Activated gamma-delta T cell (primary cell): Measurements from ENCODE around the gene GTPBP1.

ENCODE experiments used
- DNase-seq: peaks from one replicate; lab custom pipeline; 2025; lab: John Stamatoyannopoulos, UW

Gene GTPBP1

DNA sequence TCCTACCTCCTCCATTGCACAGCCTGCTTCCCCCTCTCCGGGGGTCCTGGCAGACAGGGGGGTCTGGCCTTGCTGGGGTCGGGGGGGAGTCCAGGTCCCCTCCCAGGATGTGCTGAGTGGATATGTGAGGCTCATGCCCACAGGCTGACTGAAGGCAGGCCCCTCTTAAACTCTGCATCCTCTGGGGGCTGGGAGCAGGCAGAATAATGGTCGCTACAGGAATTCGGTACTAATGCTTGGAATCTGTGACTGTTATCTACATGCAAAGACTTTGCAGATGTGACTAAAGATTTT, 51.7 kb downstream of the GTPBP1 start:
- no peak for DNase-seq

DNA sequence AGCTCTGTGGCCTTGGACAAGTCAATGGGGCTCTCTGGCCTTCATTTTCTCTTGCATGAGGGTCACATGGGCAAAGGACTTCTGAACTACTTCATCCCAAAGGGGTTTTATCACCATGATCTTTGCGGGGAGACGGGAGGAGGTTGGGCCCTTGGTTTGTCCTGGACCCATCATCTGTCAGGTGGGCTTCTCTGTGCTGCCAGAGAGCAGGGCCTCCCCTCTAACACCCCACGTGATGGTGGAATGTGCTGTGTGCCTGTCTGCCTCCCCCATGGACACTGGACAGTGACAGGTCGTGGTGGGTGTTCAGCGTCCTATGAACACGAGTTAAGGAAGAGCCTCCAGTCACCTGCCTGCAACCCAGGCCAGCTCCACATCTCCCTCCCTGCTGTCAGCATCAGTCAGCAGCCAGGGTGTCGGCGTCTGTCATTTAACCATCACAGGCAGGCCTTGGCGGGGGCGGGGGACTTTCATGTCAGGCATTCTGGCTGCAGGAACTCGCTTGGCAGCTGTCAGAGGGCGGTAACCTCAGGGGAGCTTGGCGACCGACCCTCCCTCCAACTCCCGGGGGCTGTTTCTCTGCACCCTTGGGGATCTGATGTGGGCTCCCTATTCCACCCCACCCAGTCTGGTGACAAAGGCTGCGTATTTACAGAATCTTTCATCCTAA, 52.7 kb downstream of the GTPBP1 start:
- no peak for DNase-seq

DNA sequence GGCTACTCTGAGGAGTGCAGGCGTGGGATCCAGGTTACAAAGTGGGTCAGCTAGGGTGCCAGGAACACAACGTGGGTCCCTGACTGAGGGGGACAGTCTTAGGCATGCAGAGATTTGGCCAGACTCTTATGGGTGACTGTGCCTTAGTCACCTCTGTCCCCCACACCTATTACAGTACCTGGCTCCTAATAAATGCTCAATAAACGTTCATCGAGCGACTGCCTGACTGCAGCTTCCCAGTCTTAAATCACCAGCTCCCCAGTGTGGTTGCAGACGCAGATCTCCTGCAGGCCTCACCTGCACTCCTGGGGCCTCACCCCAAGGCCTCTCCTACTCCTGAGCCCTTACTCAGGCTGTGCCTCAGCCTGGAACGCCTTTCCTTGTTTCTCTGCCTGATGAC, 53.3 kb downstream of the GTPBP1 start:
- no peak for DNase-seq

DNA sequence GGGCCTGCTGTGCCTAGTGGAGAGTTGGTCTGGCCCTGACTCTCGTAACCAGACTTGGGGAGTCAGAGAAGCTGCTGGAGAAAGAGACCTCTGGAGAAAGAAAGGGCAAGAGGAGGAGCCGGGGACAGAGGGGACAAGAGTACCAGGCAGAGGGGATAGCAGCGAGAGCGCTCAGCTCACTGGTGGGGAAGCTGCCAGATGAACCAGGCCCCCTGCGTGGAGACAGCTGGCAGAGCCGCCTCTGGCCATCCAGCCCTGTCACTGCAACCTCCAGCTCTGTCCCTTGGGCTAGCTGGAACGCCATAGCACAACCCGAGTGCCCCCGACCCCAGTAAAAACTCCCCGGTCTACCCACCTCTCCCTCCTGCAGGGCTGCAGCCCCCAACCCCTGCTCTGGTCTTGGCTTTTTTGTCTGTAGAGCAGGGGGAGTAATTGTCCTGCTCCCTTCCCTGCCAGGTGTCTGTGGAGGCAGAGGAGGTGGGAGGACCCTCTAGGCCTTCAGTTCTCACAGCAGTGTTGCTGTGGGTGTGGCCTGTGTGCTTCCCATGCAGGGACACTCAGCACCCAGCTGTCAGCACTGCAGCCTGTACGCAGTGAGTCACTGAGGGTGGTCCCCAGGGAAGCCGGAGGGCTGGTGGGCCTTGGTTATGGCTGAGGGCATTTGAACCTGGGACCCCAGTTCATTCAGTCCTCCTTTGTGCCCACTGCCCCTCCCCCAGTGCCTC, 54.9 kb downstream of the GTPBP1 start:
- no peak for DNase-seq

DNA sequence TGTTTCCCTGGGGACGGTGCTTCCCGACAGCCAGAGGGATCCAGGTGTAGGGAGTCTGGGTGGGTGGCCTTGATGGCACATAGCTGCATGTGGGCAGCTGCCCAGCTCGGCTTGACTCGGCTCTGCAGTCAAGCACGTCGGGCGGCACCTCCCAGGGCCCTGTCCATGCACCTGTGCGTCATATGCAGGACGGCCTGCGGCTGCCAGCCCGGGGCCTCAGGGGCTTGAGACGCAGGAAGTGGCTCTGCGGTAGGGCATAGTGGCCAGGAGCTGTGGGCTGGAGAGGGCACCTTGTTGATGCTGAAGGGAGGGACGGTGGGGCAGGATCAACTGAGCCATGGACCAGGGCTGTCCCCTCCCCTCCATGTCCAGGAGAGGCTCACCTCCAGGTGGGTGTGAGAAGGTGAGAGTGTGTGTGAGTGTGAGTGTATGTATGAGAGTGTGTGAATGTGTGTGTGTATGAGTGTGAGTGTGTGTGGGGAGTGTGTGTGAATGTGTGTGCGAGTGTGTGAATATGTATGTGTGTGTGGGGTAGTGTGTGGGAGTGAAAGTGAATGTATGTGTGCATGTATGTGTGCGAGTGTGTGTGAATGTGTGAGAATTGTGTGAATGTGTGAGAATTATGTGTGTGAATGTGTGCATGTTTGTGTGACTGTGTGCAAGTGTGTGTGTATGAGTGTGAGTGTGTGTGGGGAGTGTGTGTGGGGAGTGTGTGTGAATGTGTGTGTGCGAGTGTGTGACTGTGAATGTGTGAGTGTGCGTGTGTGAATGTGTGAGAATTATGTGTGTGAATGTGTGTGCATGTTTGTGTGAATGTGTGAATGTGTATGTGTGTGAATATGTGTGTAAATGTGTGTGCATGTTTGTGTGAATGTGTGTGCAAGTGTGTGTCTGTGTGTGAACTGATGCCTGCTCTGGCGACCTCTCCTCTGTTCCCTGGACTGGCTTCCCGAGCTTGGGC, 55.7 kb downstream of the GTPBP1 start:
- no peak for DNase-seq

DNA sequence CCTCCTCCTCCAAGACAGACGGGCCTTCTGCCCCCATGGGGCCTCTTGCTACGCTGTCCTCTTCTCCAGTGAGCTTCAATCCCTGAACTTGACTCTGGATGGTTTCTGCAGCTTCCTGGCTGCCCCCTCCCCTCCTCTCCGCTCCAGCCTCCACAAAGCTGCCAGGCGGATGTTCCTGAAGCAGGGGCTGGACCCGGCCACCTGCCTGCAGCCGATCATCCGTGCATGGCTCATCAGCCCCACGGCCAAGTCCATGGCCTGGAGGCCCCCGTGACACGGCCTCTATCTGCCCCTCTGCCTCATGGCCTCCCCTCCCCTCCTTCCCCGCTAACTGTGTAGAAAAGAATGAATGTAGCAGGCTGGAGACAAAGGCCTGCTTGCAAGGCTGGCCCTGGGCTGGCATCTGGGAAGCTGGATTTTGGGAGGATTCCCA, 56.8 kb downstream of the GTPBP1 start:
- DNase-seq = no peak

DNA sequence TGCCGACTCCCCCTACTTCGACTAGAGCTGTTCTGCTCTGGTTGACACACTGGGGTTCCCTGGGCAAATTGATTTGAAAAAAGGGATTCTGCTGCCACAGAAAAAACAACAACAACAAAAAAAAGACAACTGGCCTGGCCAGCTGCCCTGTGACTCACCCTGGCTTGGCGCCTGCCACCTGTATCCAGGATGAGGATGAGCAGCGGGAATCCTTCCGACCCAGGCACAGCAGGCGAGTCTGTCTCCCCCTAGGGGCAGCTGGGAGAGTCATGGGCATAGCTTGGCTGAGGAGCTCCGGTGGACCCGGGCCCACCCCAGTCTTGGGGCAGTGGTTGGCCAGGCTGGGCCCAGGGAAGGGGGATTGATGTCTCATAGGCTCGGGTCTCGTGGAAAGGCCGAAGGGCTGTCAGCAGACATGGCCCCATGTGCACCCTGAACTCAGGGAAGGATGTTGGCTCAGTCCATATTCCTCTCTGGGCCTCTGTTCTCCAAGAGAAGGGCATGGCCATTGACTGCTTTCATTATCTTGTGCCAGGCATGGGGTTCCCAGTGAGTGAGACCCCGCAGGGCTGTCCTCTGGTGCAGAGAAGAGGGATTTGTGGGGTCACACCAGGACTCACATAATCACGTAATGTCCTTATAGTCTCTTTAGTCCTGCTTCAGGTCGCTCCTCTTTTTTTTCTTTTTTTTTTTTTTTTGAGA, 60.5 kb downstream of the GTPBP1 start:
- no peak for DNase-seq

DNA sequence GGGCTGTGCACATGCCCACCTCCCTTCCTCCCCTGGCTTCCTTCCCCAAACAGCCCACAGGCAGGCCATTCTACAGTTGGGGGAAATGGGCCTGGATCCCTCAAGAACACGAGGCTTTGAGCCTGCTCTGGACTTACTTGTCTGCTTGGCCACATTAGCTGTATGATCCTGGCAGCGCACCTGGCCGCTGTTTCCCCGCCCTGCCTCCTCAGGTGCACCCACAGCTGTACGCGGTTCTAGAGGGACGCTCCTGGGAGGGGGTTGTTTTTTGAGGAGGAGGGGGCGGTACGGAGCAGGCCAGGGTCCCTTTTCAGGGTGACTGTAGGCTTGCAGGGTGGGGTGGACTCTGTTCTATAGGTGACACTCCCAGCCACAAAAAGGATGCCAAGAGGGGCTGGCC, 61.6 kb downstream of the GTPBP1 start:
- DNase-seq = no peak

DNA sequence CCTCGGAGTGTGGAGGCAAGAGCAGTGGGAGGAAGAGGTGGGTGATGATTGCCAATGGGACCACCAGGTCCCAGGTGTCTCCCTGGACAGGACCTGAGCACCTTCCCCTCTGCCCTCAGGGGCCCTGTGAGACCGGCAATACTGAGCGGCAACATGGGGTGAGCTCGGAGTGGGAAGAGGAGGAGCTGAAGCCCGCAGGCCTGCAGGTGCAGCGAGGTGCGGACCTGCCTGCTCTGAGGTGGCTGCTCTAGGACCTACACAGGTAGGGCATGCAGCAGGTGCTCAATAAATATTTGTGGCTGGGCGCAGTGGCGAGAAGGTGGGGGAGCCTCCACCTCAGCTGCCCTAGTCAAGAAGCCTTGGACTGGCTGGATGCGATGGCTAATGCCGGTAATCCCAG, 62.3 kb downstream of the GTPBP1 start:
- DNase-seq = no peak

DNA sequence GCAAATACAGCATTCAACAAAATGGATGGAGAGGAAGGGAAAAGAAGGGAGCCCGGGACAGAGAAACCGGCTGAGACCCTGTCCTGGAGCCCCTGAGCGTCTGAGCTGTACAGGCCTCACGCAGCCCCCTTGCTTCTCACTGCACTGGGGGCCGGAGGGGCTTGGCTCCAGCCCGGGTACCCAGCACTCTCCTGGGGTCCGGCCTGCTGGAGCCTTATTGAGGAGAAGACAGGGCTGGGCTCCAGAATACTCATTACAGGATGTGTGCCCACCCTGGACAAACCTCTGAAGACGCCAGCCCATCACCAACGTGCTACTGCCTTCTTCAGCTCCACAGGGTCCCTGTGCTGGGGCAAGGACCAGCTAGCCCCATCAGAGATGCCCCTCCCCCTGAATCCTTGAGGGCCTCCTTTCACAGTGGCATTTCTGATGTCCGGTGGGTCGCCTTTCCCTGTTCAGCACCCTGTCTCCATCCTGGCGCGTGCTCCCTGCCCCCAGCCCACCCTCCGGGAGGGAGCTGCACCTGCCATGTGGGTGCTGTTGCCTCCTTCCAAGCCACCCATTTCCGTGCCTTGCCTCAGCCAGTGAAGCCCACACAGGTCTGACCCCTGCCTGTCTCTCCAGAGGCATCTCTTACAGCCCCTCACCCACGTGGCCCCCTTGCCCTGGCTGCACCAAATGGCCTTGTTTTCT, 64.7 kb downstream of the GTPBP1 start:
- DNase-seq = no peak

DNA sequence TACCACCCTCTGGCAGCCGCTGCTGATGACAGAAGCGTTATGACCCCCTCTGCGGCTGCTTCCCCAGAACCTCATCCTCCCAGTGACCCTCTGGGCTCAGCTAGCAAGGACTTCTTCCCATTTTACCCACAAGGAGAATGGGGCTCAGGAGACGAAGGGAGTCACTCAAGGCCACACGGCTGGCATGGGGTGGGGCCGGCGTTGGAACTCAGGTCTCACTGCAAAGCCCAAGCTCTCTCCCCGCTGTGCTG, 66.8 kb downstream of the GTPBP1 start:
- DNase-seq = no peak

DNA sequence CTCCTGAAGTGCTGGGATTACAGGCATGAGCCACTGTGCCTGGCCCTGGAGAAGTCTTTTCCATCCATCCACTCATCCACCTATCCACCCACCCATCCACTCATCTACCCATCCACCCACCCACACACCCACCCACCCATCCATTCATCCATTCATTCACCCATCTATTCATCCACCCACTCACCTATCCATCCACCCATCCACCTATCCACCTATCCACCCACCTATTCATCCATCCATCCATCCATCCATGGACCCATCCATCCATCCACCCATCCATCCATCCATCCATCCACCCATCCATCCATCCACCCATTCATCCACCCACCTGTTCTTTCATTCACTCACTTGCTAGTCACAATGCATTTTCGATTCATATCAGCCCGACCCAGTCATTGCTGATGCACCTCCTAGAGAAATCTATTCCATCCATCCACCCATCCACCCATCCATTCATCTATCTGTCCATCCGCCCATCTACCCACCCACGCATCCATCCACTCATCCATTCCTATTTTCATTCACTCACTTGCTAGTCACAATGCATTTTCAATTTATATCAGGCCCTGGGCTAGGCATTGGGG, 67.7 kb downstream of the GTPBP1 start:
- no peak for DNase-seq

DNA sequence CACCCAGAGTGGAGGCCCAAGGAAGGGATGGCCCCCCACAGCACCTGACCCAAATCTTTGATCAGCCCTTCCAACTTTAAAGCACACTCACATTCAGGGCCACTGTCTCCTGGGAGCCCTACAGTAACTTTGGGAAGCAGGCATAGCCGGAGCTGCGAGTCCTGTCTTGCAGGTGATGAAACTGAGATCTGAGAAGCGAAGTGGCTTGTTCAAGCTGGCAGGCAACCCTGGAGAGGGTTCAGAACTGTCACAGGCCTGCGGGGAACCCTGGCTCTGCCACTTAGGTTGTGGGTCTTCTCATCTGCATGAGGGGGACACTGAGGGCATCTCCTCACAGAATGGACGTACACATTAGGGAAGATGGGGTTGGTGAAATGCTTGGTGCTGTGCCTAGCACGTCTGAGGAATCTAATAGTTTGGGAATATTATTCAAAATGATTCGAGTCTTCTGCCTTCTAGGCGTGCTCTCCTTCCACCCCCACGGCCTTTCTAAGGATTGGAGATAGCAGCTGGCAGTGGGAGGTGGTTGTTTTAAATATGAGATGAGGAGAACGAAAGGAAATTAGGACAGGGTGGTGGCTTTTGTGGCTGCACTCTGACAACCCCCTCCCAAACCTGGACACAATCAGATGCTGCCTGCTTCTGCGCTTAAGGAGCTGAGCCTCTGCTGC, 68.9 kb downstream of the GTPBP1 start:
- DNase-seq = no peak

DNA sequence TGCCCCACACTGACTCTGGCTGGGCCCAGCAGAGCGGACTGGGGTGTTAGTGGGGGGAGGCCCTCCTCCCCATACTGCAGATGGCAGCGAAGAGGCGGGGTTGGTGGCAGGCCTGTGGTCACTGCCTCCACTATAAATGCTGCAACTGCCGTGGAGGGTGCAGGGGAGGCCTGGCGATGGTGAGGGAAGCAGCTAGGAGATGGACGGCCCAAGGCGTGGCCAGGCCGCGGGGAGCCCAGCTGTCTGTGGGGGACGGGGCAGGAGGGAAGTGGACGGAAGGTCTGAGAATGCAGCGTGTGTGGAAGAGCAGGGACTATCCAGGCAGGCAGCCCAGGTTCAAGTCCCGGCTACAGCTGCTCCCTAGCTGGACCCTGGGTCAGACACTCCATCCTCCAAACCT, 69.9 kb downstream of the GTPBP1 start:
- DNase-seq = no peak

DNA sequence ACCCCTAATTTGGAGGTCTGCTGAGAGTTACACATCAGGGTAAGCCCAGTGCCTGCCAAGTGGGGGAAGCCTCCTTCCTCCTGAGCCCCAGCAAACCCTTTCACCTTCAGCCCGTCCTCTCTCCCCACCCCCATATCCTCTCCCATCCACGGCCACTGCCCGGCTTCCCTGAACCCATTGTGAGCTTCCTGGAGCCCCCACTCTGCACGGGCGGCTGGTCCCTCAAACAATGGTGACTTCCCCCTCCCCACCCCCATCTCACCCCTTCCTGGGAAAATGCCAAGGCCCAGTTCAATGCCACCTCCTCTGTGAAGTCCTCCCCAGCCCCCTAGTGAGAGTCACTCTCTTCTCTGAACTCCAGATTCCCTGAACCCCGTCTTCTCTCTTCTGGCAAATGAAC, 70.3 kb downstream of the GTPBP1 start:
- DNase-seq = no peak

DNA sequence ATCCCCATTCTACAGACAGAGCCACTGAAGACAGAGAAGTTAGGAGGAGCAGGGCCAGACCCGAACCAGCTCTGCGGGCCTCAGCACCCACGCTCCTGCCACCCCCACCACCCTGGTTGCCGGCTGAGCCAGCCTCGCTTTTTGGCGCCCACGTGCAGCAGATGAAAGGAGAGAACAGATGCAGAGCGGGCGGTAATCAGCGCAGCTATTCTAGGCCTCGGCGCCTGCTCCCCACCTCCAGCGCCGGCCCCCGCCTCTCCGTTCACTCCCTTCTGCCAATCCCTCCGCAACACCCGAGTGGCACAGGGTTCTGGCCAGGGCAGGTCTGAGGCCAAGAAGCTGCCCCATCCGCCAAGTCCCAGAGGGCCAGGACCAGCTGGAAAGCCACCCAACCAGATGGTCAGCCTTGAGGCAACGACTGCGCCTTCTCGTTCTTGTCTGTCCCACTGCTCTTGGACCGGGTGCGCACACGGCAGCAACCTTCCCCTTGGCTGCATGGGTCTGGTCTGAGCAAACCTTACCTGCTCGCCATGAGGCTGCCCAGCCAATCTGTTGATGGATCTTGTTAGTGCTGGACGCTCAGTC, 71.4 kb downstream of the GTPBP1 start:
- DNase-seq = no peak

DNA sequence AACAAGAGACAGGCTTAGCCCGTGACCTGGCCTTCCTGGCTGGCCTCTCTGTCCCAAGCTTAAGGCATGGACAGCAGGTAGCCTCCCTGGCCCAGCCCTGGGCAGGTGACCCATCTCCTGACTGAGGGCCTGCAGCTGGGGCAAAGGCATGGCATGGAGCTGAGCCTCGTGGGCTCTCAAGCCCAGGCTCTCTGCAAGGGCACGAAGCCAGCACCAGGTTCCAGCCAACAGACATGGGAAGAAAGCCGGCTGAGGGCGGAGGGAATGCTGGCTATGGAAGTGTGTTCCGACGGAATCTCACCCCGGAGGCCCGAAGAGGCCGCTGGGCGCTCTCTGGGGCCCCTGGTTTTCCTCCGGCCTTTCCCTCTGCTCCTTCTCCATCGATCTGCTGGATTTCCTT, 75.3 kb downstream of the GTPBP1 start:
- no peak for DNase-seq

DNA sequence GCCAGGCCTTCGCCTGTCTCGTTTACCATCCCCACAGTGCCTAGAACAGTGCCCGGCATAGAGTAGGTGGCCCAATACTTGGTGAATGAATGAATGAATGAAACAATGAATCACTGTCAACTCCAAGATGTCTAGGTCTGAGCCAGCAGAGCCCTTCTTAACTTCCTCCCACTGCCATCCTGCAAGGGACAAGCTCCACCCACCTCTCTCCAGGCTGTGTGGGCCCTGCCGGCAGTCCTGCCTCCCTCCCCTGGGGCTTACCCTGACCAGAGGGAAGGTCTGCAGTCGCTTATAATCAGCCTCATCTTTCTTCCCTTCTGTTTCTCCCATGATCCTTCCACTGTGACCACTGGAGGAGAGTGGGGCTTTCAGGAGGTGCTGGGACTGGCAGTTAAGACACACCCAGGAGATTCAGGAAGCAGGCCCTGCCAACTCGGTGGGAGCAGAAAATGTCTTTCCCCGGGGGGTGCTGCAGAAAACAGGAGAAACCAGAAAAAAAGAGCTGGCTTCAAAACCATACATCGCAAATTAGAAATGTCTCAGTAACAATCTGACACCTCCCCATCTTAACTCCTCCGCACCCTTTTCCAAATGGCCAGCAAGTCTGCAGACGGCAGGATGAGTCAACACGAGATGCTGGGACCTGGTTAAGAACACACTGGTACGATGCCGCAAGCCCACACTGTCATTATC, 76.8 kb downstream of the GTPBP1 start:
- DNase-seq = no peak
